ENCODE results near the gene TESK2. TPM values are rescaled to one million over a fixed set of nuclear protein-coding genes. Genes with fewer than 3 reads are reported as not detected.
A peak's percentile ranks its signal among the peaks of the same experiment; 100 is the strongest.

TESK2 gene
- total RNA-seq, 1 donor from 2014 or later, result 8.0 TPM

GRCh38 chr1:45412899-45413298 is 78.1 kb downstream of the TESK2 start:
- Mint-ChIP-seq H3K4me1 (ENCODE audit: unreplicated experiment) (peaks cover 6% of the 10 kb centered on the region), H3K9me3 (ENCODE audit: unreplicated experiment) (no peaks in the 10 kb centered on the region), H3K4me3 (ENCODE audit: unreplicated experiment) (no peak overlapping the region), H3K36me3 (ENCODE audit: low read depth, unreplicated experiment) (no peaks in the 10 kb centered on the region), H3K27ac (ENCODE audit: unreplicated experiment) (peak overlapping the region; percentile 34), H3K27me3 (ENCODE audit: unreplicated experiment) (no peaks in the 10 kb centered on the region)
- no peak for TF ChIP-seq CTCF (IDR thresholded peaks at IDR 0.05; ENCODE audit: unreplicated experiment)
- no peak for DNase-seq (ENCODE audit: low spot score)

- TF ChIP-seq CTCF (IDR thresholded peaks at IDR 0.05; ENCODE audit: unreplicated experiment), result no peak
- Mint-ChIP-seq H3K9me3 (ENCODE audit: unreplicated experiment) (no peaks in the 10 kb centered on the region), H3K4me3 (ENCODE audit: unreplicated experiment) (no peak overlapping the region), H3K4me1 (ENCODE audit: unreplicated experiment) (peaks cover 6% of the 10 kb centered on the region), H3K27ac (ENCODE audit: unreplicated experiment) (no peak overlapping the region), H3K27me3 (ENCODE audit: unreplicated experiment) (no peaks in the 10 kb centered on the region), H3K36me3 (ENCODE audit: low read depth, unreplicated experiment) (no peaks in the 10 kb centered on the region)
- no peak for DNase-seq (ENCODE audit: low spot score)
Measured at GRCh38 chr1:45411510-45411899, 79.5 kb downstream of the TESK2 start.

GRCh38 chr1:45410850-45411509 is 80.0 kb downstream of the TESK2 start:
- no peaks in the 10 kb centered on the region for H3K36me3 Mint-ChIP-seq (ENCODE audit: low read depth, unreplicated experiment)
- peaks cover 6% of the 10 kb centered on the region for H3K4me1 Mint-ChIP-seq (ENCODE audit: unreplicated experiment)
- no peak overlapping the region for H3K4me3 Mint-ChIP-seq (ENCODE audit: unreplicated experiment)
- DNase-seq (ENCODE audit: low spot score), result no peak
- no peaks in the 10 kb centered on the region for H3K9me3 Mint-ChIP-seq (ENCODE audit: unreplicated experiment)
- no peak for TF ChIP-seq CTCF (IDR thresholded peaks at IDR 0.05; ENCODE audit: unreplicated experiment)
- H3K27ac Mint-ChIP-seq (ENCODE audit: unreplicated experiment), result no peak overlapping the region
- no peaks in the 10 kb centered on the region for H3K27me3 Mint-ChIP-seq (ENCODE audit: unreplicated experiment)

- Mint-ChIP-seq H3K36me3 (ENCODE audit: low read depth, unreplicated experiment) (no peaks in the 10 kb centered on the region), H3K27ac (ENCODE audit: unreplicated experiment) (no peak overlapping the region), H3K4me1 (ENCODE audit: unreplicated experiment) (peaks cover 6% of the 10 kb centered on the region), H3K9me3 (ENCODE audit: unreplicated experiment) (no peaks in the 10 kb centered on the region), H3K4me3 (ENCODE audit: unreplicated experiment) (no peak overlapping the region), H3K27me3 (ENCODE audit: unreplicated experiment) (no peaks in the 10 kb centered on the region)
- no peak for TF ChIP-seq CTCF (IDR thresholded peaks at IDR 0.05; ENCODE audit: unreplicated experiment)
- DNase-seq (ENCODE audit: low spot score), result no peak
Measured at GRCh38 chr1:45409276-45409675, 81.7 kb downstream of the TESK2 start.

GRCh38 chr1:45407629-45408287 is 83.2 kb downstream of the TESK2 start:
- Mint-ChIP-seq H3K4me1 (ENCODE audit: unreplicated experiment) (peaks cover under 1% of the 10 kb centered on the region), H3K36me3 (ENCODE audit: low read depth, unreplicated experiment) (no peaks in the 10 kb centered on the region), H3K27ac (ENCODE audit: unreplicated experiment) (no peak overlapping the region), H3K27me3 (ENCODE audit: unreplicated experiment) (no peaks in the 10 kb centered on the region), H3K9me3 (ENCODE audit: unreplicated experiment) (no peaks in the 10 kb centered on the region), H3K4me3 (ENCODE audit: unreplicated experiment) (no peak overlapping the region)
- DNase-seq (ENCODE audit: low spot score), result no peak
- TF ChIP-seq CTCF (IDR thresholded peaks at IDR 0.05; ENCODE audit: unreplicated experiment), result no peak
